SK-N-MC (cell line): ENCODE data around the gene MANBA.

ENCODE experiments used
- EZH2 ChIP-seq: fragments of 200-600 bp; sonication (generic); IDR thresholded peaks from one replicate; pipeline ENCODE4 v1.6.1; 2017; ENCODE audit warnings: antibody characterized with exemption
- FOXP2 ChIP-seq: optimal IDR thresholded peaks from 2 replicates; pipeline ENCODE3; 2011; ENCODE audit warnings: mild to moderate bottlenecking, moderate library complexity; ENCODE audit not compliant: insufficient read depth; ENCODE audit errors: extremely low read length, control extremely low read depth
- POLR2AphosphoS5 ChIP-seq: IDR thresholded peaks from 2 replicates; pipeline ENCODE4 v1.6.1; 2012; ENCODE audit warnings: mild to moderate bottlenecking, low read depth, low read length, borderline replicate concordance

DNA sequence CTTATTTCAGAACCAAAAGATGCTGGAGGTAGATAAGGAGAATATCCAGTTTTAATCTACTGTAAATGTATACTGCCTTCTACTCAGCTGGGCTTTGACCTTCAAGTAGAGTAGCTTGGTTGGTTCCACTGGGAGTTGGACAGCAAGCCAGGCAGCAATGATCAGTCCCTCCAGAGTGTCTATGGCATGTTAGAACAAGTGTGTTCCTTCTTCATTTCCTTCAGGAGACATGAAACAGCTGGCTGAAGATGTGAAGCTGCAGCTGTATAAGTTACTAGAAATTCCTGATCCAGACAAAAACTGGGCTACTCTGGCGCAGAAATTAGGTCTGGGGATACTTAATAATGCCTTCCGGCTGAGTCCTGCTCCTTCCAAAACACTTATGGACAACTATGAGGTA is 148.6 kb downstream of the MANBA start:
- TF ChIP-seq FOXP2, result no peak
- TF ChIP-seq POLR2AphosphoS5, result no peak
- TF ChIP-seq EZH2, result no peak
